Body of pancreas (tissue), 4 donors: Measurements from ENCODE around the gene DYNLT1. TPM values are rescaled to one million over a fixed set of nuclear protein-coding genes. Genes with fewer than 3 reads are reported as not detected.

Experiments used
- ATAC-seq: fragments of 150-250 bp; one replicate; pipeline ENCODE4 v1.9.1; 2016
- DNase-seq, 4 donors: peaks; one replicate each; pipeline ENCODE4 v3.0.0-alpha.2; 2019
- H3K27ac ChIP-seq, 4 donors: fragments of 200-600 bp; sonication (generic); 1 replicate in 3 of 4; 2 replicates in 1 of 4; pipeline versions ENCODE4 v1.5.1 to v1.6.1; 2016 to 2019; ENCODE audit warnings: mild to moderate bottlenecking in 1 of 4, mixed read lengths in 1 of 4, moderate library complexity in 1 of 4
- H3K27me3 ChIP-seq, 2 donors: fragments of 200-600 bp; sonication (generic); one replicate each; pipeline ENCODE4 v1.6.0; 2016; ENCODE audit warnings: mild to moderate bottlenecking in 1 of 2
- H3K36me3 ChIP-seq, 2 donors: fragments of 200-600 bp; sonication (generic); replicated peaks in 1 of 2; 2 replicates each; pipeline ENCODE4 v1.5.1; 2016; ENCODE audit warnings: low read depth in 2 of 2; ENCODE audit not compliant: insufficient read depth in 1 of 2
- H3K4me1 ChIP-seq: fragments of 200-600 bp; sonication (generic); one replicate; pipeline ENCODE4 v1.6.0; 2016
- H3K4me3 ChIP-seq, 2 donors: fragments of 200-600 bp; sonication (generic); 1 replicate in 1 of 2; 2 replicates in 1 of 2; pipeline ENCODE4 v1.5.1; 2016 to 2019
- H3K9me3 ChIP-seq, 3 donors: fragments of 200-600 bp; sonication (generic); 1 replicate in 2 of 3; 2 replicates in 1 of 3; pipeline ENCODE4 v1.5.1; 2016
- CTCF ChIP-seq, 7 experiments: fragments of 450-650 bp in 4 of 7; fragments of 200-600 bp in 3 of 7; sonication (generic) in 3 of 7; IDR thresholded peaks; one replicate each; pipeline ENCODE4 v1.5.1; 2016 to 2019; ENCODE audit warnings: antibody characterized with exemption in 7 of 7
- POLR2A ChIP-seq, 3 donors: fragments of 450-650 bp; IDR thresholded peaks; one replicate each; pipeline ENCODE4 v1.6.1; 2016; ENCODE audit warnings: antibody characterized with exemption in 3 of 3, mild to moderate bottlenecking in 2 of 3
- WGBS, 2 donors: methylation state at CpG; one replicate each; pipeline ENCODE4 v1.1.5; 2017; 5-methylcytosine and 5-hydroxymethylcytosine counted together
- intact Hi-C: fragments of 100-400 bp; cut with DNase I; formaldehyde crosslinking; loops from one replicate; pipeline ENCODE4 v1.15.1; 2023
- total RNA-seq, 2 donors: library from RNA; depleted of rRNA; stranded (reverse); fragments of >200 nt; gene quantifications; one replicate each; pipeline ENCODE4 v1.1.0, GENCODE V29; 2016

DYNLT1 gene
- total RNA-seq, 2 donors from 2014 or later = 36.1 to 39.2 TPM

DNA sequence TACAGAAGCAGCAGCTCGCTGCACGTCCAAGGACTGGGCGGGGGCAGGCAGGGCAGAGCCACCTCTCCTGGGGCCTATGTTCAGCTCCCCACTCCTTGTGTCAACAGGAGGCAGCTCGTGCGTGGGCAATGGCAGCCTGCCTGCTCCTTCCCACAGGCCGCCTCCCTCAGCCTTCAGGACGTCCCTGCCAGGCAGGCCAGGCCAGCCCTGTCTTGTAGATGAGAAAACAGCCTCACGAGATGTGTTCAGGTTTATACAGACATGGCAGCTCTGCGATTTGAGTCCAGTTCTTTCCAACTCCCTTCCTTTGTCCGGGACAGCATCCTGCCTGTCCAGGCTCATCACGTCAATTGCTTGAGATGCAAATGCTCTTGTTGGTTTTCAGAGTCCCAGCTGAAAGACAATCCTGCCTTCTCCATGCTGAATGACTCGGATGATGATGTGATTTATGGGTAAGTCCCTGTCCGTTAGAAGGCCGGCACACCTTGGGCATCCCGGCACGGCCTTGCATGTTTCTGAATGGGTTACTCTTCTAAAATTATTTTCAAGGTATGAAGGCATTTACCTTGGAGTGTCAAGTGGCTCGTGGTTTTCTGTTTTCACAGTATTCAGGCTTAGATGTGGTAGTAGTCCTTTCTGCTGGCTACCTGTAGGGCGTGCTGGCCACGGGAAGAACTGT, 13.5 kb downstream of the DYNLT1 start:
- H3K9me3 ChIP-seq = no peaks in the 10 kb centered on the region
- H3K4me1 ChIP-seq = peaks cover 19% of the 10 kb centered on the region
- ATAC-seq = no peak
- H3K27ac ChIP-seq = peak overlapping the region in 2 of 4 donors; percentile 22 to 59
- H3K27me3 ChIP-seq = no peaks in the 10 kb centered on the region
- intact Hi-C loops = no loop called here
- peaks cover 0 to 8% of the 10 kb centered on the region in 2 donors for H3K36me3 ChIP-seq
- TF ChIP-seq POLR2A (IDR thresholded peaks at IDR 0.05) (no peak), CTCF (IDR thresholded peaks at IDR 0.05) (no peak)
- WGBS, 2 donors = 69 to 83% methylated on average over 17 to 19 of the region's 19 CpGs
- DNase-seq = peak in 1 of 4 donors; percentile 34
- H3K4me3 ChIP-seq = no peak overlapping the region

GRCh38 chr6:158629367-158630221, 14.9 kb downstream of the DYNLT1 start:
- Histone ChIP-seq H3K27me3 (no peaks in the 10 kb centered on the region), H3K4me3 (no peak overlapping the region), H3K4me1 (peaks cover 19% of the 10 kb centered on the region), H3K27ac (peak overlapping the region in 1 of 4 donors; percentile 1), H3K36me3 (peaks cover 0 to 12% of the 10 kb centered on the region in 2 donors), H3K9me3 (no peaks in the 10 kb centered on the region)
- ATAC-seq = peak; percentile 60
- peak in 4 of 7 experiments; percentile 29 to 40 (median 34) for TF ChIP-seq CTCF (IDR thresholded peaks at IDR 0.05)
- no peak for TF ChIP-seq POLR2A (IDR thresholded peaks at IDR 0.05)
- peak; percentile 58 to 65 (median 64) for DNase-seq
- 55 to 63% methylated on average over 20 of the region's 20 CpGs for WGBS, 2 donors
- intact Hi-C loops = no loop called here

- DNase-seq = peak in 1 of 4 donors; percentile 20
- H3K4me1 ChIP-seq = peaks cover 19% of the 10 kb centered on the region
- no peaks in the 10 kb centered on the region for H3K9me3 ChIP-seq
- H3K27me3 ChIP-seq = no peaks in the 10 kb centered on the region
- no peak for ATAC-seq
- WGBS, 2 donors = 69 to 94% methylated on average over 5 to 17 of the region's 17 CpGs
- intact Hi-C loops = no loop called here
- no peak for TF ChIP-seq POLR2A (IDR thresholded peaks at IDR 0.05)
- no peak for TF ChIP-seq CTCF (IDR thresholded peaks at IDR 0.05)
- peaks cover 0 to 12% of the 10 kb centered on the region in 2 donors for H3K36me3 ChIP-seq
- H3K27ac ChIP-seq = no peak overlapping the region
- no peak overlapping the region for H3K4me3 ChIP-seq
Measured at GRCh38 chr6:158628542-158628941, 16.0 kb downstream of the DYNLT1 start.

- intact Hi-C loops = no loop called here
- Histone ChIP-seq H3K4me3 (no peak overlapping the region), H3K9me3 (no peaks in the 10 kb centered on the region), H3K27ac (no peak overlapping the region), H3K27me3 (no peaks in the 10 kb centered on the region), H3K4me1 (peaks cover 19% of the 10 kb centered on the region), H3K36me3 (peaks cover 0 to 12% of the 10 kb centered on the region in 2 donors)
- WGBS, 2 donors = 69 to 81% methylated on average over 8 to 9 of the region's 9 CpGs
- ATAC-seq (no peak), DNase-seq (peak in 1 of 4 donors; percentile 8)
- TF ChIP-seq POLR2A (IDR thresholded peaks at IDR 0.05) (no peak), CTCF (IDR thresholded peaks at IDR 0.05) (no peak)
Measured at GRCh38 chr6:158627940-158628211, 16.7 kb downstream of the DYNLT1 start.
